HFFc6 (cell line): ENCODE results near the gene ARL14EP. TPM values are rescaled to one million over a fixed set of nuclear protein-coding genes. Genes with fewer than 3 reads are reported as not detected.

Experiments used
- DNase-seq: peaks from one replicate; pipeline ENCODE4 v3.0.0-alpha.2; 2018
- H3K27ac Mint-ChIP-seq: 2 replicates; pipeline ENCODE4 v1.8.0; 2020; ENCODE audit warnings: mild to moderate bottlenecking, mixed read lengths
- H3K27me3 Mint-ChIP-seq: 2 replicates; pipeline ENCODE4 v1.8.0; 2021; ENCODE audit warnings: mild to moderate bottlenecking, moderate library complexity, mixed read lengths; ENCODE audit not compliant: insufficient read depth
- H3K36me3 Mint-ChIP-seq: 2 replicates; pipeline ENCODE4 v1.8.0; 2021; ENCODE audit warnings: low read depth, mixed read lengths
- H3K4me1 Mint-ChIP-seq: 2 replicates; pipeline ENCODE4 v1.8.0; 2020; ENCODE audit warnings: low read depth, mixed read lengths
- H3K4me3 Mint-ChIP-seq: 2 replicates; pipeline ENCODE4 v1.8.0; 2020; ENCODE audit warnings: mild to moderate bottlenecking, moderate library complexity, mixed read lengths
- H3K9me3 Mint-ChIP-seq: 2 replicates; pipeline ENCODE4 v1.8.0; 2020; ENCODE audit warnings: mild to moderate bottlenecking, mixed read lengths
- CTCF ChIP-seq: fragments of 200-600 bp; sonication (generic); IDR thresholded peaks from 2 replicates; pipeline ENCODE4 v1.5.0; 2021; ENCODE audit warnings: antibody characterized with exemption, mild to moderate bottlenecking
- total RNA-seq, 6 experiments: library from RNA; stranded (reverse); fragmentation: NEBNext Ultra II Directional; extraction: Animal tissue kit (Norgen Biotek cat#: 25700); gene quantifications; 2 replicates in 1 of 6; 3 replicates in 5 of 6; pipeline ENCODE4 v1.2.3, GENCODE V29; 2021

Gene ARL14EP
- total RNA-seq, 6 experiments from 2014 or later: 16.5 to 23.6 (median 20.6) TPM

- Mint-ChIP-seq H3K4me1 (no peaks in the 10 kb centered on the region), H3K27me3 (peaks cover 9% of the 10 kb centered on the region), H3K9me3 (no peaks in the 10 kb centered on the region), H3K36me3 (no peaks in the 10 kb centered on the region), H3K4me3 (no peak overlapping the region), H3K27ac (no peak overlapping the region)
- DNase-seq: no peak
- TF ChIP-seq CTCF: no peak
Measured at GRCh38 chr11:30316237-30316636, 6.7 kb upstream of the ARL14EP start.

DNA sequence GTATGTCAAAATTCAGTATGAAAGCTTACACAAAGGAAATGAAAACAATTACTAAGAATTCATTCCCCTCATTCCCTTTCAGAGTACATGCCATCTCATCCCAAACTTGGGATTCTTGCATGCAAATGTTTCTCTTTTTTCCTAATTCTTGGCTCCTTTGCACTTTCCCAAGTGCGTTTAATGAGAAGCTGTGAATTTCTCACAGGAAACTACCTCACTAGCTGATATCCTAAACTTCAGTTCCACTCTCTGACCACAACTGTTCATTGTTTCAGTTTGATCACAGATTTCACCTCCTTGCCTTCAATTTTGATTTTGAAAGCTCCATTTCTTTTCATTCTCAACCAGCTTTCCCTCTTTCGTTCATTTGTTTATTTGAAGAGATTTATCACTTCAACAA lies 5.9 kb upstream of the ARL14EP start:
- TF ChIP-seq CTCF: no peak
- no peaks in the 10 kb centered on the region for H3K36me3 Mint-ChIP-seq
- no peak for DNase-seq
- peaks cover 2% of the 10 kb centered on the region; the same call in 1 of the 2 replicates for H3K4me1 Mint-ChIP-seq
- H3K4me3 Mint-ChIP-seq: no peak overlapping the region
- no peak overlapping the region for H3K27ac Mint-ChIP-seq
- H3K9me3 Mint-ChIP-seq: no peaks in the 10 kb centered on the region
- peaks cover 9% of the 10 kb centered on the region for H3K27me3 Mint-ChIP-seq

- TF ChIP-seq CTCF: no peak
- Mint-ChIP-seq H3K27ac (no peak overlapping the region), H3K27me3 (peaks cover 7% of the 10 kb centered on the region; the same call in 1 of the 2 replicates), H3K36me3 (0 out of 2 replicates have a peak, but pooled peaks cover 2% of the 10 kb centered on the region), H3K4me3 (no peak overlapping the region), H3K4me1 (peaks cover 36% of the 10 kb centered on the region), H3K9me3 (no peaks in the 10 kb centered on the region)
- DNase-seq: no peak
Measured at GRCh38 chr11:30321321-30321720, 1.6 kb upstream of the ARL14EP start.

- Mint-ChIP-seq H3K4me1 (peaks cover 39% of the 10 kb centered on the region), H3K27me3 (peaks cover 6% of the 10 kb centered on the region; the same call in 1 of the 2 replicates), H3K4me3 (peak overlapping the region; percentile 97), H3K9me3 (no peaks in the 10 kb centered on the region), H3K36me3 (0 out of 2 replicates have a peak, but pooled peaks cover 5% of the 10 kb centered on the region), H3K27ac (peak overlapping the region; percentile 94; the same call in 1 of the 2 replicates)
- DNase-seq: no peak
- TF ChIP-seq CTCF: no peak
Measured at GRCh38 chr11:30322191-30322590, 713 bp upstream of the ARL14EP start.

- Mint-ChIP-seq H3K27me3 (peaks cover 1% of the 10 kb centered on the region; the same call in 1 of the 2 replicates), H3K4me1 (peaks cover 62% of the 10 kb centered on the region)
Measured at GRCh38 chr11:30326114-30326778, 3.3 kb downstream of the ARL14EP start.

More at GRCh38 chr11:30326114-30326778, 3.3 kb downstream of the ARL14EP start:
- Mint-ChIP-seq H3K27ac (peak overlapping the region; percentile 57), H3K36me3 (0 out of 2 replicates have a peak, but pooled peaks cover 5% of the 10 kb centered on the region), H3K4me3 (no peak overlapping the region), H3K9me3 (no peaks in the 10 kb centered on the region)
- DNase-seq: peak; percentile 44
- TF ChIP-seq CTCF: no peak
